Parathyroid adenoma (tissue), 2 donors: ENCODE results near the gene NKAIN2.

Experiments used
- H2AFZ ChIP-seq: fragments of 300-600 bp; sonication (generic); one replicate; pipeline ENCODE4 v1.7.0; 2017; ENCODE audit warnings: antibody characterized with exemption, mild to moderate bottlenecking
- H3K27ac ChIP-seq: fragments of 300-600 bp; sonication (generic); one replicate; pipeline ENCODE4 v1.7.0; 2017
- H3K27me3 ChIP-seq: fragments of 300-600 bp; sonication (generic); one replicate; pipeline ENCODE4 v1.7.0; 2017; ENCODE audit warnings: low read length; ENCODE audit not compliant: control insufficient read depth, insufficient read depth
- H3K36me3 ChIP-seq: fragments of 300-600 bp; sonication (generic); one replicate; pipeline ENCODE4 v1.7.0; 2017; ENCODE audit warnings: low read length; ENCODE audit not compliant: control insufficient read depth, insufficient read depth
- H3K4me1 ChIP-seq: fragments of 300-600 bp; sonication (generic); one replicate; pipeline ENCODE4 v1.7.0; 2017; ENCODE audit warnings: control low read depth
- H3K4me2 ChIP-seq: fragments of 300-600 bp; sonication (generic); one replicate; pipeline ENCODE4 v1.7.0; 2017; ENCODE audit warnings: low read length
- H3K4me3 ChIP-seq: fragments of 300-600 bp; sonication (generic); one replicate; pipeline ENCODE4 v1.7.0; 2017; ENCODE audit warnings: low read depth, low read length
- H3K79me2 ChIP-seq: fragments of 300-600 bp; sonication (generic); one replicate; pipeline ENCODE4 v1.7.0; 2017; ENCODE audit warnings: control low read depth
- H3K9ac ChIP-seq: fragments of 300-600 bp; sonication (generic); one replicate; pipeline ENCODE4 v1.7.0; 2017; ENCODE audit warnings: mild to moderate bottlenecking
- H3K9me3 ChIP-seq: fragments of 300-600 bp; sonication (generic); one replicate; pipeline ENCODE4 v1.7.0; 2017; ENCODE audit warnings: low read length; ENCODE audit not compliant: control insufficient read depth
- TF ChIP-seq, protein P1 (sequence below): fragments of 300-600 bp; sonication (generic); IDR thresholded peaks from one replicate; pipeline ENCODE4 v1.7.0; 2017; ENCODE audit warnings: antibody characterized with exemption, mild to moderate bottlenecking
- donor health status: primary hyperparathyroidism.

The NKAIN2 gene

GRCh38 chr6:124825564-124825963 is 1021.9 kb downstream of the NKAIN2 start:
- H3K4me3 ChIP-seq = no peak overlapping the region
- H3K4me1 ChIP-seq = no peaks in the 10 kb centered on the region
- no peaks in the 10 kb centered on the region for H3K36me3 ChIP-seq
- H3K27me3 ChIP-seq = no peaks in the 10 kb centered on the region
- no peaks in the 10 kb centered on the region for H3K9me3 ChIP-seq
- no peak overlapping the region for H3K4me2 ChIP-seq
- no peak overlapping the region for H3K9ac ChIP-seq
- H2AFZ ChIP-seq = no peak overlapping the region
- TF ChIP-seq, protein P1, sequence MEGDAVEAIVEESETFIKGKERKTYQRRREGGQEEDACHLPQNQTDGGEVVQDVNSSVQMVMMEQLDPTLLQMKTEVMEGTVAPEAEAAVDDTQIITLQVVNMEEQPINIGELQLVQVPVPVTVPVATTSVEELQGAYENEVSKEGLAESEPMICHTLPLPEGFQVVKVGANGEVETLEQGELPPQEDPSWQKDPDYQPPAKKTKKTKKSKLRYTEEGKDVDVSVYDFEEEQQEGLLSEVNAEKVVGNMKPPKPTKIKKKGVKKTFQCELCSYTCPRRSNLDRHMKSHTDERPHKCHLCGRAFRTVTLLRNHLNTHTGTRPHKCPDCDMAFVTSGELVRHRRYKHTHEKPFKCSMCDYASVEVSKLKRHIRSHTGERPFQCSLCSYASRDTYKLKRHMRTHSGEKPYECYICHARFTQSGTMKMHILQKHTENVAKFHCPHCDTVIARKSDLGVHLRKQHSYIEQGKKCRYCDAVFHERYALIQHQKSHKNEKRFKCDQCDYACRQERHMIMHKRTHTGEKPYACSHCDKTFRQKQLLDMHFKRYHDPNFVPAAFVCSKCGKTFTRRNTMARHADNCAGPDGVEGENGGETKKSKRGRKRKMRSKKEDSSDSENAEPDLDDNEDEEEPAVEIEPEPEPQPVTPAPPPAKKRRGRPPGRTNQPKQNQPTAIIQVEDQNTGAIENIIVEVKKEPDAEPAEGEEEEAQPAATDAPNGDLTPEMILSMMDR = no peak
- H3K27ac ChIP-seq = no peak overlapping the region
- H3K79me2 ChIP-seq = no peaks in the 10 kb centered on the region

GRCh38 chr6:124829822-124830221 is 1026.2 kb downstream of the NKAIN2 start:
- TF ChIP-seq, protein P1 = no peak
- H2AFZ ChIP-seq = no peak overlapping the region
- H3K4me3 ChIP-seq = no peak overlapping the region
- H3K27me3 ChIP-seq = no peaks in the 10 kb centered on the region
- no peak overlapping the region for H3K27ac ChIP-seq
- no peak overlapping the region for H3K4me2 ChIP-seq
- H3K79me2 ChIP-seq = no peaks in the 10 kb centered on the region
- no peaks in the 10 kb centered on the region for H3K9me3 ChIP-seq
- no peaks in the 10 kb centered on the region for H3K4me1 ChIP-seq
- H3K9ac ChIP-seq = no peak overlapping the region
- H3K36me3 ChIP-seq = no peaks in the 10 kb centered on the region

DNA sequence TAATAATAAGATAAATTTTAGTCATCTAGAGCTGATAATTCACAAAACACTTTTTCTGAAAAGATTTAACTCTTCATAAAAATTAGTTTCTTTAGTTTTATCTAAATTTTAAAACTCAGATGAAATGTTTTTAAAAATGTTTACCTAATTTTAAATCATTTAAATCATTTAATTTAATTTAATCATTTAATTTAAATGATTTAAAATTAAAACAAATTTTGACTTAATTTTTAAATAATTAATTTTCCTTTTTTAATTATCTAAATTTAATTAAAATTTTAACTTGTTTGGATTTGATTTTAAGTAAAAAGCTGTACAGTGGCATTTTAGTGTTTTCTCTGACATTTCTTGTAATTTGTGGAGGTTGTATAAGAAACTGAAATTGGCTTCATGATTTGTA is 1026.8 kb downstream of the NKAIN2 start:
- Histone ChIP-seq H3K9me3 (no peaks in the 10 kb centered on the region), H3K9ac (no peak overlapping the region), H3K27ac (no peak overlapping the region), H3K79me2 (no peaks in the 10 kb centered on the region), H3K4me2 (no peak overlapping the region), H3K4me3 (no peak overlapping the region), H2AFZ (no peak overlapping the region), H3K4me1 (no peaks in the 10 kb centered on the region), H3K27me3 (no peaks in the 10 kb centered on the region), H3K36me3 (no peaks in the 10 kb centered on the region)
- TF ChIP-seq, protein P1 = no peak

GRCh38 chr6:124854338-124854922 is 1050.8 kb downstream of the NKAIN2 start:
- H3K4me2 ChIP-seq = no peak overlapping the region
- H3K27ac ChIP-seq = no peak overlapping the region
- H3K9me3 ChIP-seq = no peaks in the 10 kb centered on the region
- TF ChIP-seq, protein P1 = peak; percentile 26
- H3K36me3 ChIP-seq = no peaks in the 10 kb centered on the region
- no peak overlapping the region for H2AFZ ChIP-seq
- peaks cover 4% of the 10 kb centered on the region for H3K4me1 ChIP-seq
- H3K4me3 ChIP-seq = no peak overlapping the region
- H3K9ac ChIP-seq = no peak overlapping the region
- H3K79me2 ChIP-seq = peaks cover 2% of the 10 kb centered on the region
- no peaks in the 10 kb centered on the region for H3K27me3 ChIP-seq

GRCh38 chr6:124857746-124858145 is 1054.1 kb downstream of the NKAIN2 start:
- H3K4me3 ChIP-seq = no peak overlapping the region
- no peak overlapping the region for H3K27ac ChIP-seq
- no peak overlapping the region for H2AFZ ChIP-seq
- no peak overlapping the region for H3K9ac ChIP-seq
- no peaks in the 10 kb centered on the region for H3K27me3 ChIP-seq
- H3K36me3 ChIP-seq = no peaks in the 10 kb centered on the region
- no peaks in the 10 kb centered on the region for H3K9me3 ChIP-seq
- H3K4me1 ChIP-seq = no peaks in the 10 kb centered on the region
- TF ChIP-seq, protein P1 = no peak
- peaks cover 2% of the 10 kb centered on the region for H3K79me2 ChIP-seq
- H3K4me2 ChIP-seq = no peak overlapping the region
